Measurements from ENCODE around the gene NBAS. TPM values are rescaled to one million over a fixed set of nuclear protein-coding genes. Genes with fewer than 3 reads are reported as not detected.

The NBAS gene
- total RNA-seq, 1 experiment from 2014 or later = 46.4 TPM

GRCh38 chr2:15186118-15186517 lies 375.0 kb downstream of the NBAS start:
- Mint-ChIP-seq H3K4me3 (ENCODE audit: unreplicated experiment) (no peak overlapping the region), H3K36me3 (ENCODE audit: insufficient read depth, unreplicated experiment) (peaks cover 29% of the 10 kb centered on the region), H3K9me3 (ENCODE audit: unreplicated experiment) (no peaks in the 10 kb centered on the region), H3K27ac (ENCODE audit: low read depth, unreplicated experiment) (no peak overlapping the region), H3K4me1 (ENCODE audit: insufficient read depth, unreplicated experiment) (no peaks in the 10 kb centered on the region), H3K27me3 (ENCODE audit: insufficient read depth, unreplicated experiment) (no peaks in the 10 kb centered on the region)
- no peak for TF ChIP-seq CTCF (IDR thresholded peaks at IDR 0.05; ENCODE audit: unreplicated experiment)
- ChIA-PET CTCF (interaction anchor here (0.6 to 1.6 kb wide), 2 partner anchors 9 to 42 kb away, joined by 4 to 5 read pairs; no protein-coding TSS in a partner anchor), POLR2A (interaction anchor here (0.5 kb wide), 1 partner anchor 223 kb away, joined by 3 read pairs; no protein-coding TSS in a partner anchor)
- no TSS peak for BruUV-seq (replicated peaks)
- intact Hi-C loops (cut with micrococcal nuclease) = no loop called here
- no peak for DNase-seq (ENCODE audit: unreplicated experiment)

GRCh38 chr2:15184491-15184890 lies 376.6 kb downstream of the NBAS start:
- TF ChIP-seq CTCF (IDR thresholded peaks at IDR 0.05; ENCODE audit: unreplicated experiment) = no peak
- H3K4me3 Mint-ChIP-seq (ENCODE audit: unreplicated experiment) = no peak overlapping the region
- intact Hi-C loops (cut with micrococcal nuclease) = no loop called here
- H3K4me1 Mint-ChIP-seq (ENCODE audit: insufficient read depth, unreplicated experiment) = no peaks in the 10 kb centered on the region
- no peaks in the 10 kb centered on the region for H3K9me3 Mint-ChIP-seq (ENCODE audit: unreplicated experiment)
- ChIA-PET CTCF (no interaction called here), POLR2A (interaction anchor here (0.5 to 0.7 kb wide), 2 partner anchors 10 to 549 kb away, joined by 3 read pairs; no protein-coding TSS in a partner anchor)
- no peaks in the 10 kb centered on the region for H3K27me3 Mint-ChIP-seq (ENCODE audit: insufficient read depth, unreplicated experiment)
- no peak for DNase-seq (ENCODE audit: unreplicated experiment)
- H3K27ac Mint-ChIP-seq (ENCODE audit: low read depth, unreplicated experiment) = no peak overlapping the region
- no TSS peak for BruUV-seq (replicated peaks)
- peaks cover 22% of the 10 kb centered on the region for H3K36me3 Mint-ChIP-seq (ENCODE audit: insufficient read depth, unreplicated experiment)

GRCh38 chr2:15182275-15182674 lies 378.9 kb downstream of the NBAS start:
- Mint-ChIP-seq H3K4me3 (ENCODE audit: unreplicated experiment) (no peak overlapping the region), H3K4me1 (ENCODE audit: insufficient read depth, unreplicated experiment) (peaks cover under 1% of the 10 kb centered on the region), H3K27me3 (ENCODE audit: insufficient read depth, unreplicated experiment) (no peaks in the 10 kb centered on the region), H3K36me3 (ENCODE audit: insufficient read depth, unreplicated experiment) (peaks cover 14% of the 10 kb centered on the region), H3K9me3 (ENCODE audit: unreplicated experiment) (no peaks in the 10 kb centered on the region), H3K27ac (ENCODE audit: low read depth, unreplicated experiment) (no peak overlapping the region)
- ChIA-PET CTCF (interaction anchor here (0.5 kb wide), 1 partner anchor 391 kb away, joined by 3 read pairs; no protein-coding TSS in a partner anchor), POLR2A (no interaction called here)
- no peak for TF ChIP-seq CTCF (IDR thresholded peaks at IDR 0.05; ENCODE audit: unreplicated experiment)
- BruUV-seq (replicated peaks) = no TSS peak
- no peak for DNase-seq (ENCODE audit: unreplicated experiment)
- intact Hi-C loops (cut with micrococcal nuclease) = no loop called here

GRCh38 chr2:15181092-15181745 lies 379.9 kb downstream of the NBAS start:
- Mint-ChIP-seq H3K36me3 (ENCODE audit: insufficient read depth, unreplicated experiment) (peaks cover 14% of the 10 kb centered on the region), H3K4me3 (ENCODE audit: unreplicated experiment) (no peak overlapping the region), H3K27ac (ENCODE audit: low read depth, unreplicated experiment) (no peak overlapping the region), H3K27me3 (ENCODE audit: insufficient read depth, unreplicated experiment) (no peaks in the 10 kb centered on the region), H3K9me3 (ENCODE audit: unreplicated experiment) (no peaks in the 10 kb centered on the region), H3K4me1 (ENCODE audit: insufficient read depth, unreplicated experiment) (peaks cover 8% of the 10 kb centered on the region)
- ChIA-PET CTCF (no interaction called here), POLR2A (no interaction called here)
- no peak for TF ChIP-seq CTCF (IDR thresholded peaks at IDR 0.05; ENCODE audit: unreplicated experiment)
- intact Hi-C loops (cut with micrococcal nuclease) = no loop called here
- no peak for DNase-seq (ENCODE audit: unreplicated experiment)
- no TSS peak for BruUV-seq (replicated peaks)

Data from MCF 10A (cell line).